DMS53 treated with DMSO at 0.1 percent for 48 hours (cell line): ENCODE results near the gene GPBP1L1.
"Not testable (repeated sequence)": the region's sequence is repeated elsewhere in the genome, so short reads cannot be mapped to it uniquely, and the experiment has no call there.

ENCODE experiments used
- DNase-seq: peaks from one replicate; lab custom pipeline; 2025; ENCODE audit not compliant: unreplicated experiment; lab: John Stamatoyannopoulos, UW

GPBP1L1 gene

GRCh38 chr1:45596765-45597164 is 89.6 kb downstream of the GPBP1L1 start:
- not testable (repeated sequence) for DNase-seq

- DNase-seq, result no peak
Measured at GRCh38 chr1:45594412-45594811, 91.9 kb downstream of the GPBP1L1 start.

- no peak for DNase-seq
Measured at GRCh38 chr1:45589861-45590260, 96.5 kb downstream of the GPBP1L1 start.

GRCh38 chr1:45586769-45587168 is 99.6 kb downstream of the GPBP1L1 start:
- DNase-seq, result no peak

- no peak for DNase-seq
Measured at GRCh38 chr1:45585496-45586075, 100.7 kb downstream of the GPBP1L1 start.

GRCh38 chr1:45585110-45585426 is 101.3 kb downstream of the GPBP1L1 start:
- DNase-seq, result no peak

- DNase-seq, result peak; percentile 77
Measured at GRCh38 chr1:45584351-45585109, 101.8 kb downstream of the GPBP1L1 start.

- DNase-seq, result peak; percentile 86
Measured at GRCh38 chr1:45583666-45584350, 102.5 kb downstream of the GPBP1L1 start, which contains the start of gene NASP. Gene NASP, plus strand, starts transcription at chr1:45584041. Its CDS starts 106 bp downstream, at chr1:45584147.

- DNase-seq, result peak; percentile 96
Measured at GRCh38 chr1:45583264-45583665, 103.1 kb downstream of the GPBP1L1 start.
